HEK293 (cell line): ENCODE results near the gene SLC17A9.

ENCODE experiments used
- SP3 ChIP-seq: fragments of 450-650 bp; formaldehyde crosslinking; IDR thresholded peaks from 2 replicates; pipeline ENCODE4 v1.5.1; 2016; ENCODE audit warnings: missing biosample characterization, missing genetic modification characterization
- ZBTB17 ChIP-seq: fragments of 450-650 bp; formaldehyde crosslinking; IDR thresholded peaks from 2 replicates; pipeline ENCODE4 v1.5.1; 2016; ENCODE audit warnings: missing biosample characterization, missing genetic modification characterization
- ZBTB49 ChIP-seq: fragments of 450-650 bp; formaldehyde crosslinking; IDR thresholded peaks from 2 replicates; pipeline ENCODE4 v1.5.1; 2016; ENCODE audit warnings: missing biosample characterization, missing genetic modification characterization, low read depth
- ZNF140 ChIP-seq: fragments of 450-650 bp; formaldehyde crosslinking; IDR thresholded peaks from 2 replicates; pipeline ENCODE4 v1.5.1; 2016; ENCODE audit warnings: missing biosample characterization, missing genetic modification characterization
- ZNF501 ChIP-seq: fragments of 450-650 bp; formaldehyde crosslinking; IDR thresholded peaks from 2 replicates; pipeline ENCODE4 v1.5.1; 2016; ENCODE audit warnings: missing biosample characterization, missing genetic modification characterization
- ZNF549 ChIP-seq: fragments of 450-650 bp; IDR thresholded peaks from 2 replicates; pipeline ENCODE4 v1.5.1; 2018; ENCODE audit warnings: missing biosample characterization, missing genetic modification characterization, mild to moderate bottlenecking, inconsistent platforms, moderate library complexity
- ZNF776 ChIP-seq: fragments of 450-650 bp; formaldehyde crosslinking; IDR thresholded peaks from 2 replicates; pipeline ENCODE4 v1.5.0; 2017; ENCODE audit warnings: missing biosample characterization, missing genetic modification characterization, borderline replicate concordance
- TF ChIP-seq, protein P1 (sequence below): fragments of 450-650 bp; formaldehyde crosslinking; IDR thresholded peaks from 2 replicates; pipeline ENCODE4 v1.5.1; 2016; ENCODE audit warnings: missing biosample characterization, missing genetic modification characterization

DNA sequence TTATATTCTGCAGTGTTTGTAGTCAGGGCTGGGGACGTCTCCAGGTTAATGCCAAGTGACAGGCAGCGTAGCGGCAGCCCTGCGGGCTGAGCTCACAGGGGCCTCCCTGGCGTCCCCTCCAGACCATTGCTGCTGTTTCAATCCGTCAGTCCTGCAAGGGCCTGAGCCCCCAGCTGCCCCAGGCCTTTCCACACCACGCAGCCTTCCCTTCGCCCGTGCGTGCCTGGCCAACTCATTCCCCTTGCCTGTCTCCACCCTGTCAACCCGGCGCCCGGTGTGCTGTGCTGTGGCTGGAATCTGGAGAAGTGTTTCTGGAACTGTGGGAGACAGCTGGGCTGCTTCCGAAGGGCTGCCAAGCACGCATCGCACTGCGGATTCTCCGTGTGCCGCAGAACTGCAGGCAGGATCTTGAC, 42.4 kb downstream of the SLC17A9 start:
- TF ChIP-seq, protein P1, sequence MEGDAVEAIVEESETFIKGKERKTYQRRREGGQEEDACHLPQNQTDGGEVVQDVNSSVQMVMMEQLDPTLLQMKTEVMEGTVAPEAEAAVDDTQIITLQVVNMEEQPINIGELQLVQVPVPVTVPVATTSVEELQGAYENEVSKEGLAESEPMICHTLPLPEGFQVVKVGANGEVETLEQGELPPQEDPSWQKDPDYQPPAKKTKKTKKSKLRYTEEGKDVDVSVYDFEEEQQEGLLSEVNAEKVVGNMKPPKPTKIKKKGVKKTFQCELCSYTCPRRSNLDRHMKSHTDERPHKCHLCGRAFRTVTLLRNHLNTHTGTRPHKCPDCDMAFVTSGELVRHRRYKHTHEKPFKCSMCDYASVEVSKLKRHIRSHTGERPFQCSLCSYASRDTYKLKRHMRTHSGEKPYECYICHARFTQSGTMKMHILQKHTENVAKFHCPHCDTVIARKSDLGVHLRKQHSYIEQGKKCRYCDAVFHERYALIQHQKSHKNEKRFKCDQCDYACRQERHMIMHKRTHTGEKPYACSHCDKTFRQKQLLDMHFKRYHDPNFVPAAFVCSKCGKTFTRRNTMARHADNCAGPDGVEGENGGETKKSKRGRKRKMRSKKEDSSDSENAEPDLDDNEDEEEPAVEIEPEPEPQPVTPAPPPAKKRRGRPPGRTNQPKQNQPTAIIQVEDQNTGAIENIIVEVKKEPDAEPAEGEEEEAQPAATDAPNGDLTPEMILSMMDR (tag by site-specific recombination): no peak
- TF ChIP-seq ZBTB49 (tag by site-specific recombination) (no peak), ZNF501 (tag by site-specific recombination) (no peak), SP3 (tag by site-specific recombination) (no peak), ZNF140 (tag by site-specific recombination) (no peak), ZNF549 (no peak), ZBTB17 (tag by site-specific recombination) (no peak), ZNF776 (tag by site-specific recombination) (no peak)
